GM18511 (cell line): Measurements from ENCODE around the gene ADGB.

ENCODE experiments used
- ATAC-seq: cut with Tn5 transposase; IDR thresholded peaks from one replicate; pipeline ENCODE4 v1.9.1; 2021; ENCODE audit warnings: mild to moderate bottlenecking, moderate library complexity; ENCODE audit not compliant: unreplicated experiment

The ADGB gene

GRCh38 chr6:146859795-146860495, 261.2 kb downstream of the ADGB start:
- ATAC-seq, result no peak

GRCh38 chr6:146860583-146860982, 261.8 kb downstream of the ADGB start:
- ATAC-seq, result no peak

- no peak for ATAC-seq
These were observed 262.3 kb downstream of the ADGB start for GRCh38 chr6:146861029-146861563.

- no peak for ATAC-seq
These were observed 262.9 kb downstream of the ADGB start for GRCh38 chr6:146861716-146862115.

- no peak for ATAC-seq
These were observed 263.7 kb downstream of the ADGB start for GRCh38 chr6:146862508-146862919.

GRCh38 chr6:146864300-146864699, 265.5 kb downstream of the ADGB start:
- no peak for ATAC-seq

GRCh38 chr6:146864885-146865284, 266.1 kb downstream of the ADGB start:
- ATAC-seq, result no peak
